GM19467 (cell line): ENCODE measurements around the gene PRKAG2.

Experiments
- ATAC-seq: cut with Tn5 transposase; IDR thresholded peaks from one replicate; pipeline ENCODE4 v1.9.1; 2021; ENCODE audit warnings: mild to moderate bottlenecking, moderate library complexity; ENCODE audit not compliant: unreplicated experiment

Gene PRKAG2

DNA sequence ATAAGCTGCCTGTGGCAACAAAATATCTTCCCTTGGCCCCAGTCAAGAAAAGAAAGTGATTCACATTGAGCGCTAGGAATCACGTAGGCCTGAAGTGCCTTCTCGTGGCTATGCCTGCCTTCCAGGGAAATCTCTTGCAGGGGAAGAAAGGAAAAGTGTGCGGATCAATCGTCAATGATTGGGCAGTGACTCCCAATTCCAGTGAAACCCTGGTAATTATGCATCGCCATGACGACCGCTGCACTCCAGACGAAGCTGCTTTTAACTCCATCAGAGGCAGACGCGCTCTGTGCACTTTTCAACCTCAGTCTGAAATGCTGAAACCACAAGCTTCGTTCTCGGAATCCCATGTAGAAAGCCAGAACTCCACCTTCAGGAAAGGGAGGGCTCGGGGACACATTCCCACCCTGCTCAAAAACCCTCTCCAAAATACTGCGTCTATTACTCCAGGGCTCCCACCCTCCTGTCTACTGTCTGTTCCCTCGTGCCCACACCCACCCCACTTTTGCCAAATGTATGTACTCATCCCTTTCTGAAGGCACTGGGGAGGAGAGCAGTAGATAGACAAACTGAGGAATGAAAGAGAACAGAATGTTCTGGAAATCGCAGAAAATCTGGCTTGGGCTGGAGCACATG is 24.2 kb upstream of the PRKAG2 start:
- ATAC-seq, result no peak

DNA sequence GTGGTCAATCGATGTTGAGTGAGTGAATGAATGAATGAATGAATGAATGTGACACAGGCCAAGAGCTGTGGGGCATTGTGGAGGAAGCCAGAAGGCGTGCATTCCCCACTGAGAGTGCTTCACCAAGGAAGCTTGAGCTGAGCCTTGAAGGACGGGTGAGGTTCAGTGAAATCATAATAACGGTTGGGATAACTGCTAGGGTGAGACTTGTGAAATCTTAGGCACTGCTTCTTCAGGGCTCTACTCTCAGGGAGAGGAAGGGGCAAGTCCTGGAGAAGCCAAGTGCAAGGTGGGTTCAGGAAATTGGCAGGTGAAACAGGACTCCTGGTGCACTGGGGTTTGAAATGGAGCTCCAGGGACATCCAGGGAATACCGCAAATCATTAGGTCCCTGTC is 23.7 kb upstream of the PRKAG2 start:
- no peak for ATAC-seq

DNA sequence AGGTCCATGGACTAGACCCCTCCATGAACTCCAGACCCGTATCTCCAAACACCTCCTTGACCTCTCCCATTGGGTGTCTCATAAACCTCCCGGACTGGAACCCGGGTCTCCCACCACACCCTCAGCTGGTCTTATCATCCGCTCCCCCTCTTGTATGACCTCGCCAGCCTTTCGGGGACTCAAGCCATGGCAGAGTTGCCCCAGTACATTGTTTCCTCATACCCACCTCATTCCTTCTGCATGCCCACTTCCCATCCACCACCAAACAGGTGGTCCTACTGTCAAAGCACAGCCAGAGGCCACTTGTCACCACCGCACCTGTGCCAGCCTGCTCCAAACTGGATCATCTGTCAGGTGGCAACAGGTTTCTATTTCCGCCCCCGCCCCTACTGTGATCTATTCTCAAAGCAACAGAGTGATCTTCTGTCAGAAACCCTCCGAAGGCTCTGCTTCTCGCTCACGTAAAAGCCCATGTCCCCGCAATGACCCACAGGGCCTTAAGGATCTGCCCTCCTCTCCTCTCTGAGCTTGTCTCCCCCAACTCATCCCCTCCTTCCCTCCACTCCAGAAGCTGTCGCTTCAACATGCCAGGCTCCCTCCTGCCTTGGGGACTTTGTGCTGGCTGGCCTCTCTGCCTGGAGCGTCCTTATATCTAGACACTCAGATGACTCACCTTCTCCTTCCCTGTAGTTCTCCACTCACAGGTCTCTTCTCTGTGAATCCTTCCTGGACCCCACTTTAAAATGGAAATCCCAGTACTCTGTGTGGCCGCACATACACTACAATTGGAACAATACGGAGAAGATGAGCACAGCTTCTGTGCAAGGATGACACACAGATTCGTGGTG is 22.8 kb upstream of the PRKAG2 start:
- ATAC-seq, result no peak

- no peak for ATAC-seq
Measured at GRCh38 chr7:151897951-151898686, 21.2 kb upstream of the PRKAG2 start.

GRCh38 chr7:151897161-151897731 is 20.3 kb upstream of the PRKAG2 start:
- ATAC-seq, result no peak

- no peak for ATAC-seq
Measured at GRCh38 chr7:151896486-151896885, 19.6 kb upstream of the PRKAG2 start.

GRCh38 chr7:151896086-151896485 is 19.2 kb upstream of the PRKAG2 start:
- no peak for ATAC-seq

DNA sequence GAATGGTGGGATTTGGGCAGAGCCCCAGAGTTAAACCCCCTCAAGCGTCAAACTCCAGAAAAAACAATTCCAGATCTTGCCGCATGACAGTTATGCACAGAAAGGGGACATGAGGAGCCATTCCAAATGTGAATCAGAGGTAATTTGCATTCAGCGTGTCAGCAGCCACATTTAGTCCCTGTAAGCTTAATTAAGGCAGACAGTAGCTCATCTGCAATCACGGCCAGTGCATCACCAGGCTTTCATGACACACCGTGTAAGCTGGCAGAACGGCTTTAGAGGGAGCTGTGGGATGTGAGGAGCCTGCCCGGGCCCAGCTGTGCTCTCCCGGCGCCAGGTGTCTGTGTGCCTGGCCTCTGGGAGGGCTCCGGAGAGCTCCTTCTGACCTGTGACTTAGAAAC is 18.7 kb upstream of the PRKAG2 start:
- no peak for ATAC-seq

GRCh38 chr7:151895008-151895630 is 18.2 kb upstream of the PRKAG2 start:
- ATAC-seq, result no peak

GRCh38 chr7:151894111-151895007 is 17.4 kb upstream of the PRKAG2 start:
- no peak for ATAC-seq

DNA sequence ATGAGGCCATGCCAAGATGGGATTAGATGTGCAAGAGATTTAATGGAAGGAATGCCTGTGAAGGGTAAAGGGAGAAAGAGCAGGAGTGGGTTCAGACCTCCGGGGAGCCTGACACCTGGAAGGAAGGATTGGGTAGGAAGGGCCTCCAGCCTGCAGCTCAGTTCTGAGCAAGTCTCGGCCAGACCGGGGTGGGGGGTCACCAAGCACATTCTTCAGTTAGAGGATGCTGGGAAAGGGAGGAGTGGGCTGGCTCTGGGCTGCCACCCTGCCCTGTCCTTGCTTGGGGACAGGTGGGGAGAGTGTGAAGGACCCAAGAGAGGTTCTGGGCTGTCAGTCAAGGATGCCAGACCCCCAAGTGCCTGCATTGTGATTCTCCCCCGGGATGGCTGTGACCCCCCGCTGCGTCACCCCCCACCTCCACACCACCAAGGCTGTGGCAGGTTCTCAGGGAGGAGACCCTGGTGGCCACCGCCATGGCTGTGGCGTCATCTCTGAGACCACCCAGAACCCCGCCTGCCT is 16.5 kb upstream of the PRKAG2 start:
- no peak for ATAC-seq

GRCh38 chr7:151891753-151892152 is 14.8 kb upstream of the PRKAG2 start:
- no peak for ATAC-seq

- no peak for ATAC-seq
Measured at GRCh38 chr7:151891182-151891581, 14.3 kb upstream of the PRKAG2 start.

DNA sequence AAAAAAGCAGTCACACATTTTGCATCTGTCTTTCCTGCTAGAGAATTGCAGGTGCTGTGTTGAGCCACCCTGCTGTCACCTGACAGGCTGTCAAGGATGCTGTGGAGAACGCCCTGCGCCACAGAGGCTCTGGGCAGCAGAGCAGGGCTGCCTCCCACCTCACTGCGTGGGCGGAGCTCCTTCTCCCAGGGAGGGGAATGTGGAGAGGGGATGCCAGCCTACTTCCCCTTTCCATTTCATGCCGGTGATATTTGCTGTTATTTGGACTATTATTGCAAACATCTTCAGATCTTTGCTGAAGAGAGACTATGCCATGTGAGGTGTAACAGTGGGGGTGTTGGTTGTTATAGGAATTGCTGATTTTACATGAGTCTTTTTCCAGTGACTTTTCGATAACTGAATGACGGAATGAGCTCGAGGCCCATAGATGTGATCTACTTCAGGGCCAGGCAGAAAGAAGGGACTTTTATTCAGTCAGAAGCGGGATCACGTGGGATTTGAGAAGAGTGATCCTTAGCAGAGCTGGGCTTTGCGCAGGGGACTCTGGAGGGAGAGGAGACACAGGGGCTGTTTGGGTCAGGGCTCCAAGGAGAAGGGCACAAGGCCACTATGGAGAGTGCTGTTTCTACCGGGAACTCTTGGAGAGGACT is 13.6 kb upstream of the PRKAG2 start:
- no peak for ATAC-seq

- ATAC-seq, result no peak
Measured at GRCh38 chr7:151889406-151890354, 12.8 kb upstream of the PRKAG2 start.

- no peak for ATAC-seq
Measured at GRCh38 chr7:151888079-151889067, 11.5 kb upstream of the PRKAG2 start.

GRCh38 chr7:151886783-151887182 is 9.9 kb upstream of the PRKAG2 start:
- ATAC-seq, result no peak
